IPS-15b (cell line): ENCODE data around the gene HLA-C.
A peak's percentile ranks its signal among the peaks of the same experiment; 100 is the strongest.
"Not testable (repeated sequence)": the region's sequence is repeated elsewhere in the genome, so short reads cannot be mapped to it uniquely, and the experiment has no call there.

Experiments used
- H3K27me3 ChIP-seq: one replicate; pipeline ENCODE4 v1.6.1; 2013; ENCODE audit warnings: low read length; ENCODE audit not compliant: control insufficient read depth, insufficient read depth
- H3K36me3 ChIP-seq: one replicate; pipeline ENCODE4 v1.6.1; 2013; ENCODE audit warnings: low read length; ENCODE audit not compliant: control insufficient read depth, insufficient read depth
- H3K4me1 ChIP-seq: one replicate; pipeline ENCODE4 v1.6.1; 2013; ENCODE audit warnings: mild to moderate bottlenecking, low read length; ENCODE audit not compliant: control insufficient read depth, insufficient read depth
- H3K4me3 ChIP-seq: one replicate; pipeline ENCODE4 v1.5.1; 2013; ENCODE audit warnings: low read depth, low read length
- H3K9ac ChIP-seq: one replicate; pipeline ENCODE4 v1.6.1; 2013; ENCODE audit warnings: low read depth, mild to moderate bottlenecking, low read length
- H3K9me3 ChIP-seq: one replicate; pipeline ENCODE4 v1.6.1; 2013; ENCODE audit warnings: mild to moderate bottlenecking, low read length; ENCODE audit not compliant: control insufficient read depth, insufficient read depth

HLA-C gene

DNA sequence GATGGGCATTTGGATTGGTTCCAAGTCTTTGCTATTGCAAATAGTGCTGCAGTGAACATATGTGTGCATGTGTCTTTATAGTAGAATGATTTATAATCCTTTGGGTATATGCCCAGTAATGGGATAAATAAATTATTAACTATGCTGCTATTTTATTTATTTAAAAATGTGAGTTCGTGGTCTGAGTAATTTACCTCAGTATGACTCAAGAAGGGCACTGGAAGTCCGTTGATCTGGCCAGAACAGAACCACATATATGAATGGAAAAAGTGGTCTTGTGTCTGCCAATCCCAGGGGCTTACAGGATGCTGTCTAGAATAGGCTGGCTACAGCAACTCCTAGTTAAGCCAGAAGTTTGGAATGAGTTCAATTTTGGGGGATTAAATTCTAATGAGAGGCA lies 27.6 kb upstream of the HLA-C start:
- Histone ChIP-seq H3K9ac (no peak overlapping the region), H3K27me3 (peaks cover 13% of the 10 kb centered on the region), H3K36me3 (no peaks in the 10 kb centered on the region), H3K9me3 (no peaks in the 10 kb centered on the region), H3K4me3 (no peak overlapping the region), H3K4me1 (no peaks in the 10 kb centered on the region)

DNA sequence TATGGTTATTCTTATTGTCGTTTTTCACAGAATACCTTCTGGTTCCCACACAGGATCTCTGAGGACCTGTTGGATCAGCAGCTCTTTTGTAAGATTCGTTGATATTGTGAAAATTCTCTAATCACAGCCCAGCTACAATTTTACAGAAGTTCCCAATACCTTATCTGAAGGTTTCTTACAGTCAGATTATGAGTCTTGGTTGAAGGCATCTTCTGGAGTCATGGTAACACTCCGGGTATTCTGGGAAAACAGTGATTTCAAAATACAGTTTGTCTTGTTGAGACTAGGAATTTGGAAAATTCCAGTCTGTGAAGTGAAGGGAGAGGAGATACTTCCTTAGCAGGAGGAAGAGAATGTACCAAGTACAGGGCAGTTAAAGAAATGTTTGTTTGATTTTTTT lies 22.2 kb upstream of the HLA-C start:
- Histone ChIP-seq H3K27me3 (peaks cover 5% of the 10 kb centered on the region), H3K4me1 (no peaks in the 10 kb centered on the region), H3K36me3 (no peaks in the 10 kb centered on the region), H3K4me3 (no peak overlapping the region), H3K9me3 (no peaks in the 10 kb centered on the region), H3K9ac (no peak overlapping the region)

DNA sequence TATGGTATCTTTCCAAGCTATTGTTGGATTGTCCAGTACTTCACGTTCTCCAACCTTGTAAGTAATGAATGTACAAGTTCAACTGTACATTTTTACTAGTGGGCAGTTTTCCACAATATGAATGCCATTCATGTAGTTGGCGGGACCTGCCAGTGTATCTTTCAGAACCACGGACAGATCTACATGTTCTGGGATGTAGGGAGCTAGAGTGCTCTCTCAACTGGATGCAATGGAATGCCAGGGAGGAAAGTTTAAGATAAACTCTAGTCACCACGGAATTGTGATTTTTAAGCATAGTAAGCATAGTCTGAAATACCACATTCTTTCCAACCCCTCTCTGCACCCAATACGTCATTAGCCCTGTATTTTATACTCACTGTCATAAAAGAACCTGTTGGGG lies 21.5 kb upstream of the HLA-C start:
- Histone ChIP-seq H3K4me1 (no peaks in the 10 kb centered on the region), H3K36me3 (no peaks in the 10 kb centered on the region), H3K4me3 (no peak overlapping the region), H3K27me3 (peaks cover 5% of the 10 kb centered on the region), H3K9me3 (no peaks in the 10 kb centered on the region), H3K9ac (no peak overlapping the region)

DNA sequence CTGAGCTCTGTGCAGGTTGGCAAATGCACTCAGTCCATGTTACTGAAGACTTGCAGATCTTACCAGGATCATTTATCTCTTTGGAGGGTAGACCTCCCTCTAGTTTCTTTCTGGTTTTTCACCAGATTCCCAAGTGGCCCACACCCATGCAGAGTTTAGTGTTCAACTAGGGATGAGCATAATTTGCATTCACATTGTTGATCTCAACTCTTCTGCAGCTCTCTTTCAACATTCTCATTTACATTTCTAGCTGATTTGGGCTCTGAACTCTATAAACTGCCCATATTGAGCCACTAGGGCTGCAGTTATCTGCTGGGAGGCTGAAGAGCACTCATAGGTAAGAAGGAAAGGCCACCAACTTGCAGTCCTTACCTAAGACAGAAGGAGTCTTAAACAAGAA lies 17.9 kb upstream of the HLA-C start:
- Histone ChIP-seq H3K9me3 (no peaks in the 10 kb centered on the region), H3K27me3 (peaks cover 3% of the 10 kb centered on the region), H3K4me1 (no peaks in the 10 kb centered on the region), H3K4me3 (no peak overlapping the region), H3K9ac (no peak overlapping the region), H3K36me3 (no peaks in the 10 kb centered on the region)

DNA sequence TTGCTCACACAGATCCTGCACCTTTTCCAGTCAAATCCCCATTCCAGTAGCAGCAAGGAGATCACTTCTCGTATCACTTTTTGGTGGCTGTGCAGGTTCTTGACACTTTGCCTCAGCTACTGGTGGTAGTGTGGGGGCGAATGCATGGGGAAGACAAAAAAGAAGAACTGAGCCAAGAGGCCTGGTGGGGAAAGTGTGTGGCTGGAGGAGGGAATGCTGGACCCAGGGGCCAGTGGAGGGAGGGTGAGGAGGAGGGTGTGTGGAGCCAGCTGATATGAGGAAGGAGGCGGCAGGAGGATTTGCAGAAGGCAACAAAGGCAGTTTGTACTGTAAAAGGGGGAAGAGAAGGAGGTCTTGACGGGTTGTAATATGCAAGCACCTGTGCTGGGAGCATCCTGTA lies 15.7 kb upstream of the HLA-C start:
- H3K9ac ChIP-seq, result no peak overlapping the region
- no peaks in the 10 kb centered on the region for H3K4me1 ChIP-seq
- no peaks in the 10 kb centered on the region for H3K36me3 ChIP-seq
- H3K4me3 ChIP-seq, result no peak overlapping the region
- no peaks in the 10 kb centered on the region for H3K9me3 ChIP-seq
- no peaks in the 10 kb centered on the region for H3K27me3 ChIP-seq

DNA sequence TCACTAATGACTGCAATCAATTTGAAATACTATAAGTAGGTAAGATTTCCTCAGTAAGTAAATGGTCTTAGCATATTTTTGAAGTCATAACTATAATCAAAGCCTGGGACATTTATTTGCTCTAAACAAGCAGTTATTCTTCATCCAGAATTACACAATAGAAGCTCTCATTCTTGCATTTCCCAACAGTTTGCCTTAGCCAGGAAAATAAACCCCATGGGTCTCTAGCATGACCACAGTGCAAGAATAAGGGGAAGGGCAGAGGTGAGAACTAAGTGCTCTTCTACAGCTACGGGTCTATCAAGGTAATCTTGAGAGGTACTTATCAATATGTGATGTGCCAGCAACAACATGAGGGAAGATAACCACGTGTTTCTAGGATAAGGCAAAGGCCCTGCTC lies 14.1 kb upstream of the HLA-C start:
- Histone ChIP-seq H3K4me1 (no peaks in the 10 kb centered on the region), H3K9me3 (no peaks in the 10 kb centered on the region), H3K36me3 (no peaks in the 10 kb centered on the region), H3K4me3 (no peak overlapping the region), H3K9ac (no peak overlapping the region), H3K27me3 (no peaks in the 10 kb centered on the region)

DNA sequence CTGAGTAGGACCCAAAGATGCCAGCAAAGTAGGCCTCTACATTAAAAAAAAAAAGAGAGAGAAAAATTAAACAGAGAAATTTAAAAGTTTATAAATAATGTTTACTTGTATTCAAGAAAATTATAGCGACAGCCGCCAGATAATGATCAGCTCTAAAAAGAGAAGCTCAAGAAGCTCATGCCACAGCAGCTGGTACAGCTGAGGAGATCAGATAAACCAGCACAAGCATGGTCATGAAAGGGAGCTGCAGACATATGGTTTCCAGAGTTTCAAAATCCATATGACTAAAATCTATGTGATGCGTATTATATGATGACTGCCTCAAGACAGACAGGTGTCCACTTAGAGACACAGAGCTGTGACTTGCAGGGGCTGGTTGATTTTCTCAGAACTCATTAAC lies 13.6 kb upstream of the HLA-C start:
- Histone ChIP-seq H3K4me1 (no peaks in the 10 kb centered on the region), H3K36me3 (no peaks in the 10 kb centered on the region), H3K9ac (no peak overlapping the region), H3K27me3 (no peaks in the 10 kb centered on the region), H3K4me3 (no peak overlapping the region), H3K9me3 (no peaks in the 10 kb centered on the region)

DNA sequence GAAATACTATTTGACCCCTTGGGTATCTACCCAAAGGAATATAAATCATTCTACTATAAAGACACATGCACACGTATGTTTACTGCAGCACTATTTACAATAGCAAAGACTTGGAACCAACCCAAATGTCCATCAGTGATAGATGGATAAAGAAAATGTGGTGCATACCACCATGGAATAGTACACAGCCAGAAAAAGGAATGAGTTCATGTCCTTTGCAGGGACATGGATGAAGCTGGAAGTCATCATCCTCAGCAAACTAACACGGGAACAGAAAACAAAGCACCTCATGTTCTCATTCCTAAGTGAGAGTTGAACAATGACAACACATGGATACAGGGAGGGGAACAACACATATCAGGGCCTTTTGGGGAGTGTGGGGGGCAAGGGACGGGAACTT lies 7.8 kb upstream of the HLA-C start:
- H3K9ac ChIP-seq, H3K36me3 ChIP-seq, H3K9me3 ChIP-seq, H3K4me3 ChIP-seq, H3K4me1 ChIP-seq: not testable (repeated sequence)
- peaks cover 16% of the 10 kb centered on the region for H3K27me3 ChIP-seq

DNA sequence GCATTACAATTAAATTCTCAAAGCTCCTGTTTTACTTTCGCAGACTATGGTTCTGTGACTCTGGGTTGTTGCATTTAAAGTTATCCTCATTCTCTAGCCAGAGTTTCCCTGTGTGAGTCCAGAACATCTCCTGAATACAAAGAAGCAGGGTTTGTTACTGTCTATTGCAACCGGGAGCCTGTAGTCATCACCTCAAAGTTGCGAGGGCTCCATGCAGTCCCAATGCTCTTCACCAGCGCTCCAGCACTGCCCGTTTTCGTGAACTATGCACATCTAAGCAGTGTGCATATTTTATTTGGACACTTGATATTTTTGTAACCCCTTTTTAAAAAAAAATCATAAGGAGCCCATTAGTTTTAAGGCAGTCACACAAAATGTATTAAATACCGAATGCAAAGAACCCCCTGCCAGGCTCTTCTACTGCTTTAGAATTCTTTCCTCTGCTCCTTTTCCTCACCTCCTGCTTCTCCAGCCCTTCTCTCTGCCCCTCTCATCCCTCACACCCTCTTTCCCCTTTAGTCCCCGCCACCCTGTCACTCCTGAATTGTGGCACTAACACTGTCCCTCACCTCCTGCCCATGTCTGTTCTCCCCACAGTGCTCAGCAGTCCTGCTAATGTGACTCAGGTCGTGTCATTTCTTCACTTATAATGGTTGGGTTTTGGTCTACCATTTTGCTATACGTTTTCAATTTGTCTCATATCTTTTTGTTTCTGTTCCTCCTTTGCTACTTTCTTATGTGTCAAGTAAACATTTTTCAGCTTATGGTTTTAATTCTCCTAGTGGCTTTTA lies 1.1 kb upstream of the HLA-C start:
- H3K4me3 ChIP-seq, result peak overlapping the region; percentile 69
- H3K9ac ChIP-seq, result no peak overlapping the region
- peaks cover 15% of the 10 kb centered on the region for H3K36me3 ChIP-seq
- H3K9me3 ChIP-seq, result no peaks in the 10 kb centered on the region
- peaks cover 41% of the 10 kb centered on the region for H3K27me3 ChIP-seq
- H3K4me1 ChIP-seq, result no peaks in the 10 kb centered on the region

DNA sequence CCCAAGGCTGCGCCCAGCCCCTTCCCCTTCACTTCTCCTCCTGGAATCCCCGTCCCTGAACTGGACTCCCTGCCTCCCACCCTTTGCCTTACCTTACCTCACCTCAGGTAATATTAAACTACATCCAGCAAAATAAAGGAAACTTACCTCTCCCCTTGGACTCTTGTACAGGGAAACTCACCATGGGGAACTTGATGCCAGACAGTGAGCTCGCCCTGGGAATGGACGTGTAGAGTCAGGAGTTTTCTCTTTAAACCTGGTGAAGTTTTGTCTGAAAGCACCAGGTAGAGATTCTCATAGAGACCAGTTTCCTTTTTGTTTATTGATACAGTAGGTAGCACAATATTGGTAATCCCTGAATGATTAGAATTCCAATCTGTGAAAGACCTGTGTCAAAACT lies 544 bp upstream of the HLA-C start:
- Histone ChIP-seq H3K27me3 (peaks cover 40% of the 10 kb centered on the region), H3K4me3 (peak overlapping the region; percentile 69), H3K9ac (no peak overlapping the region), H3K36me3 (peaks cover 15% of the 10 kb centered on the region), H3K9me3 (no peaks in the 10 kb centered on the region), H3K4me1 (no peaks in the 10 kb centered on the region)

DNA sequence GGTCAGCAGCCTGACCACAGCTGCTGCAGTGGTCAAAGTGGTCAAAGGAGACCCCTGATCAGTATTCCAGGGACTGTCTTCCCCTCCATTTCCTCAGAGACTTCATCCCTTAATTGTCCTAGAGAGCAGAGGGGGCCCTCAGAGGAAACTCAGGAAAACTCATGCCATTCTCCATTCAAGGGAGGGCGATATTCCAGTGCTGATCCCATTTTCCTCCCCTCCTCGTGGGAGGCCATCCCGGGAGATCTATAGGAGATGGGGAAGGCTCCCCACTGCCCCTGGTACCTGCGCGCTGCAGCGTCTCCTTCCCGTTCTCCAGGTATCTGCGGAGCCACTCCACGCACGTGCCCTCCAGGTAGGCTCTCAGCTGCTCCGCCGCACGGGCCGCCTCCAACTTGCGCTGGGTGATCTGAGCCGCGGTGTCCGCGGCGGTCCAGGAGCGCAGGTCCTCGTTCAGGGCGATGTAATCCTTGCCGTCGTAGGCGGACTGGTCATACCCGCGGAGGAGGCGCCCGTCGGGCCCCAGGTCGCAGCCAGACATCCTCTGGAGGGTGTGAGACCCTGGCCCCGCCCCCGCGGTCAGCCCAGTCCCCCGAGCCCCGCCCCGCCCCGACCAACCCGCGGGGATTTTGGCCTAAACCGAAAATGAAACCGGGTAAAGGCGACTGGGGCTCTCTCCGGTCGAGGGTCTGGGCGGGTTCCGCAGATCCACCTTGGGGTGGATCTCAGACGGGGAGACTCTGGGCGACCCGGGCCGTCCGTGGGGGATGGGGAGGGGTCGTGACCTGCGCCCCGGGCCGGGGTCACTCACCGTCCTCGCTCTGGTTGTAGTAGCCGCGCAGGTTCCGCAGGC lies 878 bp downstream of the HLA-C start:
- Histone ChIP-seq H3K4me3 (peak overlapping the region; percentile 69), H3K4me1 (no peaks in the 10 kb centered on the region), H3K27me3 (peaks cover 29% of the 10 kb centered on the region), H3K9ac (peak overlapping the region; percentile 24), H3K36me3 (peaks cover 15% of the 10 kb centered on the region), H3K9me3 (no peaks in the 10 kb centered on the region)

DNA sequence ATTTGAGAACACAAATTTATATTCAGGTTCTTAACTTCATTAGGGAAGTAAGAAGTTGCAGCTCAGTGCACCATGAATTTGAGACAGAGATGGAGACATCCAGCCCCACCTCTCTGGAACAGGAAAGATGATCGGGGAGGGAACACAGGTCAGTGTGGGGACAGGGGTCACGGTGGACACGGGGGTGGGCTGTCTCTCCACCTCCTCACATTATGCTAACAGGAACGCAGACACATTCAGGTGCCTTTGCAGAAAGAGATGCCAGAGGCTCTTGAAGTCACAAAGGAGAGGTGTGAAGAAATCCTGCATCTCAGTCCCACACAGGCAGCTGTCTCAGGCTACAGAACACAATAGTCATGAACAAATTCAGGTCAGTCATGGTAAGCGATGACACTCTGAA lies 3.1 kb downstream of the HLA-C start:
- Histone ChIP-seq H3K4me1 (no peaks in the 10 kb centered on the region), H3K9me3 (no peaks in the 10 kb centered on the region), H3K9ac (no peak overlapping the region), H3K27me3 (peaks cover 18% of the 10 kb centered on the region), H3K4me3 (no peak overlapping the region), H3K36me3 (peaks cover 15% of the 10 kb centered on the region)
